Tibial nerve (tissue), 4 donors: ENCODE measurements around the gene RAD51. TPM values are rescaled to one million over a fixed set of nuclear protein-coding genes. Genes with fewer than 3 reads are reported as not detected.
"Not testable (repeated sequence)": the region's sequence is repeated elsewhere in the genome, so short reads cannot be mapped to it uniquely, and the experiment has no call there.

Source experiments
- DNase-seq, 2 donors: peaks; one replicate each; pipeline ENCODE4 v3.0.0-alpha.2; 2019; ENCODE audit warnings: low spot score in 2 of 2
- H3K27ac ChIP-seq, 4 donors: fragments of 200-600 bp; sonication (generic) in 3 of 4; one replicate each; pipeline ENCODE4 v1.5.1; 2017 to 2019; ENCODE audit warnings: mild to moderate bottlenecking in 1 of 4
- H3K27me3 ChIP-seq, 2 donors: fragments of 200-600 bp; sonication (generic) in 1 of 2; one replicate each; pipeline versions ENCODE4 v1.5.1 to v1.6.0; 2017 to 2019
- H3K36me3 ChIP-seq, 3 donors: fragments of 200-600 bp; sonication (generic); one replicate each; pipeline ENCODE4 v1.5.1; 2018 to 2019
- H3K4me1 ChIP-seq, 4 donors: fragments of 200-600 bp; sonication (generic) in 3 of 4; one replicate each; pipeline ENCODE4 v1.5.1; 2017 to 2019
- H3K4me3 ChIP-seq, 4 donors: fragments of 200-600 bp; sonication (generic) in 3 of 4; one replicate each; pipeline ENCODE4 v1.5.1; 2017 to 2019; ENCODE audit warnings: mild to moderate bottlenecking in 1 of 4, moderate library complexity in 1 of 4
- H3K9me3 ChIP-seq, 4 donors: fragments of 200-600 bp; sonication (generic) in 3 of 4; one replicate each; pipeline ENCODE4 v1.5.1; 2017 to 2019
- CTCF ChIP-seq, 5 experiments: fragments of 200-600 bp in 3 of 5; fragments of 450-650 bp in 2 of 5; sonication (generic) in 3 of 5; IDR thresholded peaks; one replicate each; pipeline ENCODE4 v1.5.1; 2016 to 2019; ENCODE audit warnings: antibody characterized with exemption in 5 of 5, mild to moderate bottlenecking in 3 of 5, moderate library complexity in 2 of 5
- EP300 ChIP-seq, 2 donors: sonication (generic); formaldehyde crosslinking; IDR thresholded peaks; one replicate each; pipeline ENCODE4 v1.6.1; 2017; ENCODE audit warnings: antibody characterized with exemption in 2 of 2, mild to moderate bottlenecking in 1 of 2
- POLR2A ChIP-seq, 2 donors: fragments of 450-650 bp; IDR thresholded peaks; one replicate each; pipeline ENCODE4 v1.6.1; 2017; ENCODE audit warnings: antibody characterized with exemption in 2 of 2, mild to moderate bottlenecking in 2 of 2, moderate library complexity in 2 of 2
- WGBS, 2 donors: methylation state at CpG; one replicate each; pipeline ENCODE4 v1.1.5; 2018; 5-methylcytosine and 5-hydroxymethylcytosine counted together
- total RNA-seq, 4 donors: library from RNA; depleted of rRNA; stranded (reverse); fragments of >200 nt; gene quantifications; one replicate each; pipeline ENCODE4 v1.1.0, GENCODE V29; 2016

RAD51 gene
- total RNA-seq, 4 donors from 2014 or later: 0.42 to 0.59 TPM; not detected in 2

GRCh38 chr15:40680151-40680550, 14.8 kb upstream of the RAD51 start:
- TF ChIP-seq POLR2A (IDR thresholded peaks at IDR 0.05) (no peak), CTCF (IDR thresholded peaks at IDR 0.05) (no peak), EP300 (IDR thresholded peaks at IDR 0.05) (no peak)
- no peaks in the 10 kb centered on the region for H3K27me3 ChIP-seq
- no peak overlapping the region for H3K4me3 ChIP-seq
- no peak overlapping the region for H3K27ac ChIP-seq
- no peaks in the 10 kb centered on the region for H3K36me3 ChIP-seq
- no peaks in the 10 kb centered on the region for H3K4me1 ChIP-seq
- no peak for DNase-seq
- WGBS, 2 donors: 100% methylated on average over 1 of the region's 1 CpG
- no peaks in the 10 kb centered on the region for H3K9me3 ChIP-seq

GRCh38 chr15:40680959-40681358, 14.0 kb upstream of the RAD51 start:
- DNase-seq, H3K27ac ChIP-seq: not testable (repeated sequence)
- WGBS, 2 donors: 69 to 75% methylated on average over 1 of the region's 1 CpG

GRCh38 chr15:40684381-40684780, 10.6 kb upstream of the RAD51 start:
- TF ChIP-seq CTCF (IDR thresholded peaks at IDR 0.05) (no peak), POLR2A (IDR thresholded peaks at IDR 0.05) (no peak), EP300 (IDR thresholded peaks at IDR 0.05) (no peak)
- no peak for DNase-seq
- no peaks in the 10 kb centered on the region for H3K4me1 ChIP-seq
- H3K36me3 ChIP-seq: no peaks in the 10 kb centered on the region
- no peaks in the 10 kb centered on the region for H3K9me3 ChIP-seq
- H3K4me3 ChIP-seq: no peak overlapping the region
- H3K27ac ChIP-seq: no peak overlapping the region
- H3K27me3 ChIP-seq: no peaks in the 10 kb centered on the region

More at GRCh38 chr15:40680959-40681358, 14.0 kb upstream of the RAD51 start:
- not testable (repeated sequence) for H3K36me3 ChIP-seq, H3K9me3 ChIP-seq, H3K4me1 ChIP-seq, H3K27me3 ChIP-seq, H3K4me3 ChIP-seq

- Histone ChIP-seq H3K36me3 (peaks cover 0 to under 1% (median 0%) of the 10 kb centered on the region in 3 donors), H3K4me3 (no peak overlapping the region), H3K27ac (no peak overlapping the region), H3K4me1 (no peaks in the 10 kb centered on the region), H3K27me3 (no peaks in the 10 kb centered on the region), H3K9me3 (no peaks in the 10 kb centered on the region)
- TF ChIP-seq CTCF (IDR thresholded peaks at IDR 0.05) (no peak), EP300 (IDR thresholded peaks at IDR 0.05) (no peak), POLR2A (IDR thresholded peaks at IDR 0.05) (no peak)
- DNase-seq: no peak
- 89 to 92% methylated on average over 2 of the region's 2 CpGs for WGBS, 2 donors
Observed at GRCh38 chr15:40685376-40685775, 9.6 kb upstream of the RAD51 start.

GRCh38 chr15:40688932-40689799, 5.8 kb upstream of the RAD51 start:
- 79 to 83% methylated on average over 9 of the region's 9 CpGs for WGBS, 2 donors
- Histone ChIP-seq H3K27me3 (no peaks in the 10 kb centered on the region), H3K4me1 (peaks cover 0 to 10% (median 8%) of the 10 kb centered on the region in 4 donors), H3K27ac (no peak overlapping the region), H3K4me3 (no peak overlapping the region), H3K36me3 (peaks cover 0 to 18% (median 0%) of the 10 kb centered on the region in 3 donors), H3K9me3 (no peaks in the 10 kb centered on the region)
- TF ChIP-seq POLR2A (IDR thresholded peaks at IDR 0.05): no peak
- TF ChIP-seq CTCF (IDR thresholded peaks at IDR 0.05): no peak
- no peak for TF ChIP-seq EP300 (IDR thresholded peaks at IDR 0.05)
- no peak for DNase-seq
